Mesenchymal stem cell (in vitro differentiated cells and primary cell): ENCODE results near the gene GABRR3.

Experiments used
- DNase-seq: peaks from one replicate; pipeline ENCODE4 v3.0.0-alpha.2; 2013
- H2AFZ ChIP-seq: one replicate; pipeline ENCODE4 v1.6.1; 2013; ENCODE audit warnings: low read depth, mild to moderate bottlenecking, control low read depth, inconsistent platforms, low read length, moderate library complexity
- H2AK5ac ChIP-seq: 2 replicates; pipeline ENCODE4 v1.6.1; 2013; ENCODE audit warnings: low read length, moderate library complexity, mild to moderate bottlenecking, inconsistent platforms; ENCODE audit not compliant: severe bottlenecking
- H2BK120ac ChIP-seq: one replicate; pipeline ENCODE4 v1.6.1; 2013; ENCODE audit warnings: low read depth, mild to moderate bottlenecking, inconsistent platforms, low read length, moderate library complexity
- H2BK12ac ChIP-seq, 2 experiments: one replicate each; pipeline ENCODE4 v1.6.1; 2013; ENCODE audit warnings: inconsistent platforms in 2 of 2, low read length in 2 of 2, mild to moderate bottlenecking in 2 of 2, moderate library complexity in 2 of 2, control low read depth in 1 of 2
- H2BK15ac ChIP-seq: one replicate; pipeline ENCODE4 v1.6.1; 2013; ENCODE audit warnings: mild to moderate bottlenecking, low read depth, inconsistent platforms; ENCODE audit not compliant: poor library complexity, severe bottlenecking
- H2BK5ac ChIP-seq: 2 replicates; pipeline ENCODE4 v1.6.1; 2013; ENCODE audit warnings: low read depth, mild to moderate bottlenecking, low read length, control low read depth, inconsistent platforms; ENCODE audit not compliant: poor library complexity, severe bottlenecking
- H3K14ac ChIP-seq, 2 experiments: one replicate each; pipeline ENCODE4 v1.6.1; 2013; ENCODE audit warnings: inconsistent platforms in 2 of 2, low read length in 2 of 2, control low read depth in 1 of 2, mild to moderate bottlenecking in 1 of 2, moderate library complexity in 1 of 2
- H3K18ac ChIP-seq, 2 experiments: one replicate each; pipeline ENCODE4 v1.6.1; 2013; ENCODE audit warnings: inconsistent platforms in 2 of 2, low read length in 2 of 2, control low read depth in 1 of 2, low read depth in 1 of 2, mild to moderate bottlenecking in 1 of 2
- H3K23ac ChIP-seq, 2 experiments: one replicate each; pipeline ENCODE4 v1.6.1; 2013; ENCODE audit warnings: inconsistent platforms in 2 of 2, low read length in 2 of 2, mild to moderate bottlenecking in 2 of 2, moderate library complexity in 2 of 2, control low read depth in 1 of 2
- H3K27ac ChIP-seq: 2 replicates; pipeline ENCODE4 v1.5.1; 2013; ENCODE audit warnings: mild to moderate bottlenecking, moderate library complexity, low read length, control low read depth, inconsistent platforms; ENCODE audit not compliant: poor library complexity, severe bottlenecking
- H3K27me3 ChIP-seq, 2 experiments: 2 replicates each; pipeline versions ENCODE4 v1.6.1 to v1.7.0; 2013; ENCODE audit warnings: low read length in 2 of 2, mild to moderate bottlenecking in 2 of 2, moderate library complexity in 2 of 2, control low read depth in 1 of 2, inconsistent platforms in 1 of 2; ENCODE audit not compliant: control insufficient read depth in 1 of 2, insufficient read depth in 1 of 2
- H3K36me3 ChIP-seq, 2 experiments: 2 replicates each; pipeline versions ENCODE4 v1.6.1 to v1.7.0; 2013; ENCODE audit warnings: low read length in 2 of 2, control low read depth in 1 of 2, inconsistent platforms in 1 of 2, low read depth in 1 of 2, mild to moderate bottlenecking in 1 of 2; ENCODE audit not compliant: insufficient read depth in 2 of 2, control insufficient read depth in 1 of 2
- H3K4ac ChIP-seq, 2 experiments: one replicate each; pipeline ENCODE4 v1.6.1; 2013; ENCODE audit warnings: inconsistent platforms in 2 of 2, low read length in 2 of 2, mild to moderate bottlenecking in 2 of 2, moderate library complexity in 2 of 2, control low read depth in 1 of 2, low read depth in 1 of 2
- H3K4me1 ChIP-seq: 2 replicates; pipeline ENCODE4 v1.6.1; 2013; ENCODE audit warnings: low read depth, low read length, control low read depth; ENCODE audit not compliant: control insufficient read depth, insufficient read depth
- H3K4me2 ChIP-seq: 2 replicates; pipeline ENCODE4 v1.6.1; 2013; ENCODE audit warnings: low read length, mild to moderate bottlenecking, inconsistent platforms; ENCODE audit not compliant: poor library complexity, severe bottlenecking
- H3K4me3 ChIP-seq, 2 experiments: 2 replicates each; pipeline versions ENCODE4 v1.5.1 to v1.7.0; 2013; ENCODE audit warnings: low read length in 2 of 2, mild to moderate bottlenecking in 2 of 2, control low read depth in 1 of 2, low read depth in 1 of 2; ENCODE audit not compliant: insufficient read depth in 1 of 2
- H3K79me1 ChIP-seq: replicated peaks from 2 replicates; pipeline ENCODE4 v1.6.1; 2013; ENCODE audit warnings: mild to moderate bottlenecking, control low read depth, low read length, inconsistent platforms; ENCODE audit not compliant: poor library complexity, severe bottlenecking
- H3K9ac ChIP-seq: 2 replicates; pipeline ENCODE4 v1.7.0; 2013; ENCODE audit warnings: mild to moderate bottlenecking, low read length, moderate library complexity
- H3K9me3 ChIP-seq: 2 replicates; pipeline ENCODE4 v1.7.0; 2013; ENCODE audit warnings: mild to moderate bottlenecking, low read length; ENCODE audit not compliant: control insufficient read depth
- H4K8ac ChIP-seq: one replicate; pipeline ENCODE4 v1.6.1; 2013; ENCODE audit warnings: inconsistent platforms, mild to moderate bottlenecking, low read length, moderate library complexity
- H4K91ac ChIP-seq: one replicate; pipeline ENCODE4 v1.6.1; 2013; ENCODE audit warnings: mild to moderate bottlenecking, low read length, inconsistent platforms
- WGBS: methylation state at CpG from one replicate; pipeline ENCODE4 v1.1.7; 2013; ENCODE audit warnings: mixed read lengths; 5-methylcytosine and 5-hydroxymethylcytosine counted together

GABRR3 gene

DNA sequence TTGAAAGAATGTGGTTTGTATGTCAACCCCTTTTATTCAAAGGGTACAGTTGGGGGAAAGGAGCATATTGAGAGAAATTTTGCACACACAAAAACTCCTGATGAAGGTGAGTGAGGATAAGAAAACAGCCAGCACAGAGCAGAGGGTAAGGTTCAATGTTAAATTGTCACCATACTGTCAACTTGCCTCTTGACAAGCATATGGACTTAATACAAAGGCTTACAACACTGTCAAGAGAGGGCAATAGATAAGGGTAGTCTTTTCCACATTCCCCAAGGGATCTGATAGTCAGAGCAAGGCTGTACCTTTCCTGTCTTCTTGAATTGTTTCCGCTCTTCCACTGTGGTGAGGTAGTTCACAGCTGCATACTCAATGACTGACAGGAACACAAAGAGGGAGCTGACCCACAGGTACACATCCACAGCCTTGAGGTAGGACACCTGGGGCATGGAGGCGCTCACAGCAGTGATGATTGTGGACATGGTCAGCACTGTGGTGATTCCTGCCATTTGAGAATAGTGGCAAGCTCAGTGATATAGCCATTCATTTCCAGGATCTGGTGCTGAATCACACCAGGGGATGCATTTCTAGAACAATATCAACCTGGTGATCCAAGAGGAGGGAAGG is 42.5 kb downstream of the GABRR3 start:
- Histone ChIP-seq H3K4me1 (no peaks in the 10 kb centered on the region), H3K14ac (no peak overlapping the region), H3K9me3 (no peaks in the 10 kb centered on the region), H2BK120ac (no peak overlapping the region), H2AFZ (no peak overlapping the region), H3K79me1 (no peaks in the 10 kb centered on the region), H2BK15ac (no peak overlapping the region), H3K27ac (no peak overlapping the region), H2BK5ac (no peak overlapping the region), H3K4me2 (no peak overlapping the region), H2BK12ac (no peak overlapping the region), H3K9ac (no peak overlapping the region), H3K4ac (no peak overlapping the region), H3K23ac (no peak overlapping the region), H4K91ac (no peak overlapping the region), H2AK5ac (no peak overlapping the region), H3K18ac (no peak overlapping the region), H3K27me3 (peaks cover 0 to 7% of the 10 kb centered on the region in 2 experiments), H4K8ac (no peak overlapping the region), H3K36me3 (no peaks in the 10 kb centered on the region), H3K4me3 (no peak overlapping the region)
- WGBS, result 74% methylated on average over 2 of the region's 2 CpGs
- DNase-seq, result no peak

DNA sequence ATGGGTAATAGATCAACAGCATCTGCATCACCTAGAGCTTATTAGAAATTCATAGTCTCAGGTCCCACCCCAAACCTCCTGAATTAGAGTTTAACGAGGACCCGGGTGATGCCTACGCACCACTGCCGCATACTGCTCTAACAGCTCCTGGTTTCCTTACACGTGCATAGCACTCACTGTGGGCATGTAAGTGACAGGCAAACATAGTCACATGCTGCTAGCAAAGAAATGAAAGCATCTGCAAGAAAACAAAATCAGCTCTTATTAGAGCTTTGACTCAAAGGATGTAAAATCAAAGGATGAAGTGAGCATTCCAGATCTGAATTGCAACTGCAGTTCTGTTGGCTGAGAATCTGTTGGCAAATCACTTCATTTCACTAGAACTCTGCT is 43.8 kb downstream of the GABRR3 start:
- no peak overlapping the region for H3K14ac ChIP-seq
- no peak overlapping the region for H3K18ac ChIP-seq
- no peak overlapping the region for H2BK12ac ChIP-seq
- no peaks in the 10 kb centered on the region for H3K4me1 ChIP-seq
- H3K9ac ChIP-seq, result no peak overlapping the region
- H2AK5ac ChIP-seq, result no peak overlapping the region
- H2BK5ac ChIP-seq, result no peak overlapping the region
- H3K36me3 ChIP-seq, result no peaks in the 10 kb centered on the region
- peaks cover 0 to 7% of the 10 kb centered on the region in 2 experiments for H3K27me3 ChIP-seq
- no peak overlapping the region for H3K27ac ChIP-seq
- no peak overlapping the region for H2BK120ac ChIP-seq
- no peak for DNase-seq
- no peak overlapping the region for H2AFZ ChIP-seq
- H4K8ac ChIP-seq, result no peak overlapping the region
- no peak overlapping the region for H2BK15ac ChIP-seq
- no peak overlapping the region for H3K23ac ChIP-seq
- H3K4me2 ChIP-seq, result no peak overlapping the region
- no peak overlapping the region for H3K4me3 ChIP-seq
- no peaks in the 10 kb centered on the region for H3K79me1 ChIP-seq
- H3K9me3 ChIP-seq, result no peaks in the 10 kb centered on the region
- H4K91ac ChIP-seq, result no peak overlapping the region
- H3K4ac ChIP-seq, result no peak overlapping the region
- 79% methylated on average over 5 of the region's 5 CpGs for WGBS

DNA sequence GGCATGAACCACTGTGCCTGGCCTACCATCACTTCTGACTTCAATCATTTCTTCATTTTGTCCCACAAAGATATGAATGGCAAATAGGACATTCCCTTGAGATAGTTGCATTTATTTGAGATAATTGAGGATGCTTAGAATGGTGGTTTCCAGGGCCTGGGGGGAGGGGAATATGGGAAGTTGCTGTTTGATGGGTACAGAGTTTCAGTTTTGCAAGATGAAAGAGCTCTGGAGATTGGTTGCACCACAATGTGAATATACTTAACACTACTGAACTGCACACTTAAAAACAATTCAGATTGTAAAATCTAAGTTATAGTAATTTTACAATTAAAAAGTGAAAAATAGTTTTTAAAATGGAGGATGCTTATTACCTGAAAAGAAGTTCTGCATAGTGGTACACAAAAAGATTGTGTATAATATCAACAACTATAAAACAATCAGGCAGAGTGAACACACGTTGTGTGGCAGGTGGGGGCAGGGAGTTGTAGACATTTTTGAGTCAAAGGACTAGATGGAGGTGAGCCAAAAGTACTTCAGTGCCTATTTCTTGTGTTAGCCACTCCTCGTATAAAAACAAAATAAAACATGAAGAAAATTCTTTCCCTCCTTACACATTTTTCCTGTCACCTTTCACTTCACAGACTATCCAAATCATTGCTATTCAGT is 44.4 kb downstream of the GABRR3 start:
- no peaks in the 10 kb centered on the region for H3K4me1 ChIP-seq
- H2BK12ac ChIP-seq, result no peak overlapping the region
- H3K9ac ChIP-seq, result no peak overlapping the region
- no peak overlapping the region for H3K4me2 ChIP-seq
- H4K8ac ChIP-seq, result no peak overlapping the region
- no peak overlapping the region for H3K4me3 ChIP-seq
- H3K27me3 ChIP-seq, result peaks cover 0 to 7% of the 10 kb centered on the region in 2 experiments
- H3K9me3 ChIP-seq, result no peaks in the 10 kb centered on the region
- H3K23ac ChIP-seq, result no peak overlapping the region
- WGBS, result 100% methylated on average over 1 of the region's 2 CpGs
- no peak overlapping the region for H3K14ac ChIP-seq
- no peak overlapping the region for H3K27ac ChIP-seq
- no peak overlapping the region for H2BK15ac ChIP-seq
- no peak overlapping the region for H2AFZ ChIP-seq
- DNase-seq, result no peak
- no peak overlapping the region for H3K4ac ChIP-seq
- no peaks in the 10 kb centered on the region for H3K36me3 ChIP-seq
- no peak overlapping the region for H4K91ac ChIP-seq
- no peak overlapping the region for H3K18ac ChIP-seq
- no peak overlapping the region for H2BK5ac ChIP-seq
- no peaks in the 10 kb centered on the region for H3K79me1 ChIP-seq
- H2BK120ac ChIP-seq, result no peak overlapping the region
- H2AK5ac ChIP-seq, result no peak overlapping the region

DNA sequence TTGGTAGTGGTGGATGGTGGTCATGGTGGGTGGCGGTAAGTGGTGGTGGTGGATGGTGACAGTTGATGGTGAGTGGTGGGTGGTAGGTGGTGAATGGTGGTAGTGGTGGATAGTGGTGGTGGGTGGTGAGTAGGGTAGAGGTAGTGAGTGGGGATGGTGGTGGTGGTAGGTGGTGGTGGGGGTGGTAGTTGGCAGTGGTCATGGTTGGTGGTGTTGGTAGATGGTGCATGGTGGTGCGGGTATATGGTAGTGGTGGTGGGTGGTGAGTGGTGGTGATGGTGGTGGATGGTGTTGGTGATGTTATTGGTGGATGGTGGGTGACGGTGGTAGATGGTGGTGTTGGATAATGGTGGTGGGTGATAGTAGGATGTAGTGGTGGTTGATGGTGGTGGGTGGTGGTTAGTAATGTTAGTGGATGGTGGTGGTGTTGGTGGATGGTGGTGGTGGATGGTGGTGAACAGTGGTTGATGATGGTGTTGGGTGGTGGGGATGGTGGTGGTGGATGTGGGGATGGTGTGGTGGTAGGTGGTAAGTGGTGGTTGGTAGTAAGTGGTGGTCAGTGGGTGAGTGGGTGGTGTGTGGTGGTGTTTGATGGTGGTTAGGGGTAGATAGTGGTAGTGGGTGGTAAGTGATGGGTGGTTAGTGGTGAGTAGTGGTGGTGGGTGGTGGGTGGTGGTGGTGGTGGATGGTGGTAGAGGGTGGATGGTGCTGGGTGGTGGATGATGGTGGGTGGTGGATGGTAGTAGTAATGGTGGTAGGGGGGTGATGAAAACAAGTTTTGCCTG is 46.1 kb downstream of the GABRR3 start:
- H3K36me3 ChIP-seq, result no peaks in the 10 kb centered on the region
- no peak overlapping the region for H3K4me2 ChIP-seq
- peaks cover 0 to 7% of the 10 kb centered on the region in 2 experiments for H3K27me3 ChIP-seq
- H3K23ac ChIP-seq, result no peak overlapping the region
- H3K79me1 ChIP-seq, result no peaks in the 10 kb centered on the region
- no peak overlapping the region for H3K18ac ChIP-seq
- 96% methylated on average over 3 of the region's 3 CpGs for WGBS
- H3K4me3 ChIP-seq, result no peak overlapping the region
- H3K9ac ChIP-seq, result no peak overlapping the region
- no peak overlapping the region for H2BK5ac ChIP-seq
- no peak overlapping the region for H4K91ac ChIP-seq
- H2BK15ac ChIP-seq, result no peak overlapping the region
- no peak overlapping the region for H4K8ac ChIP-seq
- no peak overlapping the region for H2AK5ac ChIP-seq
- DNase-seq, result no peak
- no peaks in the 10 kb centered on the region for H3K4me1 ChIP-seq
- no peak overlapping the region for H3K27ac ChIP-seq
- H2BK120ac ChIP-seq, result no peak overlapping the region
- H3K9me3 ChIP-seq, result no peaks in the 10 kb centered on the region
- no peak overlapping the region for H2BK12ac ChIP-seq
- peak overlapping the region in 1 of 2 experiments; percentile 12 for H3K14ac ChIP-seq
- no peak overlapping the region for H3K4ac ChIP-seq
- H2AFZ ChIP-seq, result no peak overlapping the region
